Brain microvascular endothelial cell (primary cell): ENCODE measurements around the gene WDR5B.

Source experiments
- DNase-seq: peaks from one replicate; pipeline ENCODE4 v3.0.0-alpha.2; 2020
- H3K27ac ChIP-seq: fragments of 250-450 bp; sonication (Bioruptor Pico); 2 replicates; pipeline ENCODE4 v1.5.1; 2020; ENCODE audit warnings: mild to moderate bottlenecking, moderate library complexity
- H3K27me3 ChIP-seq: fragments of 250-450 bp; sonication (Bioruptor Pico); replicated peaks from 2 replicates; pipeline ENCODE4 v1.5.1; 2020; ENCODE audit warnings: mild to moderate bottlenecking
- H3K36me3 ChIP-seq: fragments of 250-450 bp; sonication (Bioruptor Pico); replicated peaks from 2 replicates; pipeline ENCODE4 v1.5.1; 2020; ENCODE audit warnings: mild to moderate bottlenecking
- H3K4me3 ChIP-seq: 2 replicates; pipeline ENCODE4 v1.5.1; 2011; ENCODE audit warnings: low read depth, mild to moderate bottlenecking, control low read depth, low read length, moderate library complexity
- in situ Hi-C: cut with HindIII; loops from 2 replicates; pipeline ENCODE4 v1.10.0; 2017; ENCODE audit warnings: low sequenced_read_pairs, low pct_ligation_motif_present
- TF ChIP-seq, protein P1 (sequence below): IDR thresholded peaks from 2 replicates; pipeline ENCODE4 v1.5.1; 2011; ENCODE audit warnings: low read depth, mild to moderate bottlenecking, moderate library complexity, low read length, control low read depth, inconsistent platforms; ENCODE audit errors: missing control alignments

Gene WDR5B

GRCh38 chr3:122435950-122436349 lies 20.1 kb upstream of the WDR5B start:
- Histone ChIP-seq H3K4me3 (no peak overlapping the region), H3K36me3 (peaks cover 42% of the 10 kb centered on the region), H3K27me3 (no peaks in the 10 kb centered on the region), H3K27ac (no peak overlapping the region)
- TF ChIP-seq, protein P1, sequence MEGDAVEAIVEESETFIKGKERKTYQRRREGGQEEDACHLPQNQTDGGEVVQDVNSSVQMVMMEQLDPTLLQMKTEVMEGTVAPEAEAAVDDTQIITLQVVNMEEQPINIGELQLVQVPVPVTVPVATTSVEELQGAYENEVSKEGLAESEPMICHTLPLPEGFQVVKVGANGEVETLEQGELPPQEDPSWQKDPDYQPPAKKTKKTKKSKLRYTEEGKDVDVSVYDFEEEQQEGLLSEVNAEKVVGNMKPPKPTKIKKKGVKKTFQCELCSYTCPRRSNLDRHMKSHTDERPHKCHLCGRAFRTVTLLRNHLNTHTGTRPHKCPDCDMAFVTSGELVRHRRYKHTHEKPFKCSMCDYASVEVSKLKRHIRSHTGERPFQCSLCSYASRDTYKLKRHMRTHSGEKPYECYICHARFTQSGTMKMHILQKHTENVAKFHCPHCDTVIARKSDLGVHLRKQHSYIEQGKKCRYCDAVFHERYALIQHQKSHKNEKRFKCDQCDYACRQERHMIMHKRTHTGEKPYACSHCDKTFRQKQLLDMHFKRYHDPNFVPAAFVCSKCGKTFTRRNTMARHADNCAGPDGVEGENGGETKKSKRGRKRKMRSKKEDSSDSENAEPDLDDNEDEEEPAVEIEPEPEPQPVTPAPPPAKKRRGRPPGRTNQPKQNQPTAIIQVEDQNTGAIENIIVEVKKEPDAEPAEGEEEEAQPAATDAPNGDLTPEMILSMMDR = no peak
- in situ Hi-C loops = no loop called here
- DNase-seq = no peak

DNA sequence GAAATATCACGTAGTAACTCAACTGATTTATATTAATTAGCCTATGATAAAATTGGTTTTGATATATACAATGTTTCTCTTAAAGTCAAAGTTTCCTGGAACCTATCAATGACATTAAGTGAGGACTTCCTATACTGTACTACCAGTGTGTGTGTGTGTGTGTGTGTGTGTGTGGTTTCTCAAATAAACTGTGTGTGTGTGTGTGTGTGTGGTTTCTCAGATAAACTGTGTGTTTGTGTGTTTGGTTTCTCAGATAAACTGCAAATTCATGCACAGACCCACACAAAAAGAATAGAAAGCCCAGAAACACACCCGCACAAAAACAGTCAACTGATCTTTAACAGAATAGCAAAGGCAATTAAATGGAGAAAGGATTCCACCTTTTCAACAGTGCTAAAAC lies 14.5 kb upstream of the WDR5B start:
- Histone ChIP-seq H3K36me3 (peaks cover 36% of the 10 kb centered on the region), H3K4me3 (no peak overlapping the region), H3K27ac (no peak overlapping the region), H3K27me3 (no peaks in the 10 kb centered on the region)
- in situ Hi-C loops = no loop called here
- TF ChIP-seq, protein P1 = no peak
- DNase-seq = no peak

DNA sequence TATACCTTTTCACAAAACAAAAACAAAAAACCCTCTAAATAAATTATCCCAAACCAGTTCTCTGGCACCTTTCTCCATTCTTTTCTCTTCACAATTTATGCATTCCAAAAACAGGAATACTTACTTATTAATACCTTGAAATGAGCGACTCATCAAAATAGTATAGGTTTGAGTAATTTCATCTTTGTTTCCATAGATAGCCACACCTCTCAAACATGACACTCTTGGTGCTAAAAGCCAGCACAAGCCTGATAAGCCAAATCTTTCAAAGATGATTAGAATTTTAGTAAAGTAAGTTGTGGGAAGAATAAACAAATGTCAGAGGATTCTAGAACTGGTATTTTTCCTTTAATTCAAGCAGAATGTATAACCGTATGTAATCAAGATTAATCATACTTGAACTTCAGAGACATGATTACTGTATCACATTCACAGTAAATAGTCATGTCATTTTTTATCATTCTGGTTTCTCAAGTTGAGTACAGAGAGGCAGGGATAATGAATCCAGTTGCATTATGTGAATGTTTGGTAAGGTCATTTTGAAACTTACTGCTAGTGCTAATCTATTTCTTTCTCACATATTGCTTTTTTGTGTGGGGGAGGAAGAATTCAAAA lies 12.1 kb upstream of the WDR5B start:
- in situ Hi-C loops = no loop called here
- Histone ChIP-seq H3K36me3 (peaks cover 38% of the 10 kb centered on the region), H3K27ac (no peak overlapping the region), H3K27me3 (no peaks in the 10 kb centered on the region), H3K4me3 (no peak overlapping the region)
- no peak for DNase-seq
- TF ChIP-seq, protein P1 = no peak

- Histone ChIP-seq H3K27me3 (no peaks in the 10 kb centered on the region), H3K27ac (no peak overlapping the region), H3K36me3 (peaks cover 29% of the 10 kb centered on the region), H3K4me3 (no peak overlapping the region)
- DNase-seq = no peak
- TF ChIP-seq, protein P1 = no peak
- in situ Hi-C loops = no loop called here
These were observed 6.0 kb upstream of the WDR5B start for GRCh38 chr3:122421836-122422235.

DNA sequence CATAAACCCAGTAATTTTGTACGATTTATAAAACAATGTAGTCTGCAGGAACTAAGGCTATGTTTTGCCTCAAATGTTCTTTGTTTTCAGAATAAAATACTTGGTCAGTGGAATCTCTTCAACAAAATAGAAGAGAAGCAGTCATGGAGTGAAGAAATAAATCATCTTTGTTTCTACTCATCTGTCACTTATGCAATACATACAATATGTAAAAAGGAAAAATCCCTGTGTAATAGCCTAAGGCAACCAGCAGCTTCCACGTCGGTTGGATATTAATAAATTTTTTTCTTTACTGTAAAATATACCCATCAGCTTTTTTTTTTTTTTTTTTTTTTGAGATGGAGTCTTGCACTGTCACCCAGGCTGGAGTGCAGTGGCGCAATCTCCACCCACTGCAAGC lies 5.2 kb upstream of the WDR5B start:
- TF ChIP-seq, protein P1 = no peak
- Histone ChIP-seq H3K4me3 (no peak overlapping the region), H3K27me3 (no peaks in the 10 kb centered on the region), H3K36me3 (peaks cover 22% of the 10 kb centered on the region), H3K27ac (no peak overlapping the region)
- in situ Hi-C loops = no loop called here
- DNase-seq = no peak

DNA sequence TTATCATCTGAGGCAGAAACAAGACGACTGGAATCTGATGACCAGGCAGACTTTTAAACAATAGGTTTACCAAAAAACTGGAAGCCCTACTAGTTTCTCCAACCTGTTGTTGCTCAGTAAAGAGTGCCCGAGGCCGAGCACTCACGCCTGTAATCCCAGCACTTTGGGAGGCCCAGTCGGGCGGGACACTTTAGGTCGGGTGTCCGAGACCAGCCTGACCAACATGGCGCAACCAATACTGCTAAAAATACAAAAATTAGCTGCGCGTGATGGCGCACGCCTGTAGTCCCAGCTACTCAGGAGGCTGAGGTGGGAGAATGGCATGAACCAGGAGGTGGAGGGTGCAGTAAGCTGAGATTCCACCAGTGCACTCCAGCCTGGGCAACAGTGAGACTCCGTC lies 1.1 kb upstream of the WDR5B start:
- peak overlapping the region; percentile 82 for H3K27ac ChIP-seq
- DNase-seq = no peak
- in situ Hi-C loops = no loop called here
- H3K27me3 ChIP-seq = no peaks in the 10 kb centered on the region
- H3K4me3 ChIP-seq = peak overlapping the region; percentile 72
- no peaks in the 10 kb centered on the region for H3K36me3 ChIP-seq
- TF ChIP-seq, protein P1 = no peak
